GM18507 (cell line): Measurements from ENCODE around the gene ACKR1.

Source experiments
- DNase-seq: peaks from one replicate; pipeline ENCODE4 v3.0.0; 2011; ENCODE audit warnings: low read depth; ENCODE audit not compliant: insufficient read length; ENCODE audit errors: extremely low spot score
- FAIRE-seq: peaks from 2 replicates; lab custom pipeline; 2011; peaks lifted over from hg19 to GRCh38; lab: Jason Lieb, UNC

The ACKR1 gene

GRCh38 chr1:159214149-159214760 lies 9.6 kb downstream of the ACKR1 start:
- DNase-seq, result no peak

GRCh38 chr1:159218649-159219636 lies 14.3 kb downstream of the ACKR1 start:
- DNase-seq (no peak), FAIRE-seq (no peak)

More at GRCh38 chr1:159214149-159214760, 9.6 kb downstream of the ACKR1 start:
- FAIRE-seq, result peak; percentile 60

- FAIRE-seq (no peak), DNase-seq (no peak)
Measured at GRCh38 chr1:159222075-159222865, 17.6 kb downstream of the ACKR1 start.

DNA sequence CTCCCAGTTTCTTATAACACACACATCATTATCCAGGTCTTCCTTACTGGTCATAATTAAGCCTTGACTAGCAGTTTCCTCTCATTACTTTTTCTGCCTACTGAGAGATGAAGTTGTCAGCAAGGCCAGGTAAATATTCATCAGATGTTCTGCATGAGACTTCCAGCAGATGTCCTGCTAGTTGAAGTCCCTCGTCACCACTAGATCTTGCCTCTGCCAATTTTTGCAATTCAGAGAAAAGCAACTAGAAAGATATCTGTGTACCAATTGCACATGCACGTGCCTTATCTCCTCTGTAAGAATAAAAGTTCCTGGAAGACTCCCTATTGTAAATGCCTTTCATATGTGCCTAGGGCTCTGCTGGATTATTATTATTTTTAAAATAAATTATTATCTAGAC lies 18.3 kb downstream of the ACKR1 start:
- DNase-seq (no peak), FAIRE-seq (no peak)

- DNase-seq (no peak), FAIRE-seq (no peak)
Measured at GRCh38 chr1:159228554-159228953, 23.9 kb downstream of the ACKR1 start.

GRCh38 chr1:159229260-159229885 lies 24.7 kb downstream of the ACKR1 start:
- DNase-seq (no peak), FAIRE-seq (no peak)

GRCh38 chr1:159229896-159230295 lies 25.2 kb downstream of the ACKR1 start:
- FAIRE-seq (no peak), DNase-seq (no peak)

DNA sequence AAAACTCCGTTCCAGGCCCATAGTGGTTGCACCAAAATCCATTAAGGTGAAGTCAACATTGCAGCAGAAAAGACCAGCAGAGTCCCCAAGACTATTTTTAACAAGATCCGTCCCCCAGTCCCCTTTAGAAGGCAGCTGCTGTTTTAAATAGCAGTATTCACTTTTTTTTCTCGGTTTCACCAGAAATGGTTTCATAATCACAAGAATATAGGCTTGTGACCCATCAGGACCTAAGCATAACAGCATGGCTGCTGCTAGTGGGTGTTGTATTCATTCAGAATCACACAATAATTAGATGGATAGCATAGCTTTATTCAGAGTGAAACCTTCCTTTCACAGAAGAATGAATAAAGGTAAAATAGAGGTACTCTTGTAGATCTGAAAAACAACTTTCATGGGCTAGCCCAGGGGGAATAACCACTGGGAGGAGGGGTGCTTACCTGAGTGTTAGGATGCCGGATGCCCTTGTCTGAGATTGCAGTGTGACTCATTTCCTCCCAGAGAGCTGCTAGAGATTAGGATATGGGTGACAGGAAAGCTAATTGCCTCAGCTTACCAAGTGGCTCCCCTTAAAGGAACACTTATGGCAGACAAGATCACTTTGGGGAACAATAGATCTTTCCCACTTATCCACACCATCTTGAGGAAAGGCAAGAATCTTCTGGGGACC lies 35.0 kb downstream of the ACKR1 start:
- no peak for DNase-seq
- FAIRE-seq, result peak; percentile 24

GRCh38 chr1:159247266-159247665 lies 42.6 kb downstream of the ACKR1 start:
- DNase-seq (no peak), FAIRE-seq (no peak)

- FAIRE-seq (no peak), DNase-seq (no peak)
Measured at GRCh38 chr1:159248311-159248710, 43.6 kb downstream of the ACKR1 start.

- no peak for DNase-seq
- no peak for FAIRE-seq
Measured at GRCh38 chr1:159250638-159251216, 46.1 kb downstream of the ACKR1 start.
